Erythroblast (primary cell): ENCODE results near the gene CPNE2.

Source experiments
- GATA1 ChIP-seq: IDR thresholded peaks from 2 replicates; pipeline ENCODE4 v1.6.1; 2011; ENCODE audit warnings: low read depth, mild to moderate bottlenecking, control low read depth, low read length, moderate library complexity
- POLR2A ChIP-seq: IDR thresholded peaks from 2 replicates; pipeline ENCODE4 v1.6.1; 2011; ENCODE audit warnings: mild to moderate bottlenecking, low read length

DNA sequence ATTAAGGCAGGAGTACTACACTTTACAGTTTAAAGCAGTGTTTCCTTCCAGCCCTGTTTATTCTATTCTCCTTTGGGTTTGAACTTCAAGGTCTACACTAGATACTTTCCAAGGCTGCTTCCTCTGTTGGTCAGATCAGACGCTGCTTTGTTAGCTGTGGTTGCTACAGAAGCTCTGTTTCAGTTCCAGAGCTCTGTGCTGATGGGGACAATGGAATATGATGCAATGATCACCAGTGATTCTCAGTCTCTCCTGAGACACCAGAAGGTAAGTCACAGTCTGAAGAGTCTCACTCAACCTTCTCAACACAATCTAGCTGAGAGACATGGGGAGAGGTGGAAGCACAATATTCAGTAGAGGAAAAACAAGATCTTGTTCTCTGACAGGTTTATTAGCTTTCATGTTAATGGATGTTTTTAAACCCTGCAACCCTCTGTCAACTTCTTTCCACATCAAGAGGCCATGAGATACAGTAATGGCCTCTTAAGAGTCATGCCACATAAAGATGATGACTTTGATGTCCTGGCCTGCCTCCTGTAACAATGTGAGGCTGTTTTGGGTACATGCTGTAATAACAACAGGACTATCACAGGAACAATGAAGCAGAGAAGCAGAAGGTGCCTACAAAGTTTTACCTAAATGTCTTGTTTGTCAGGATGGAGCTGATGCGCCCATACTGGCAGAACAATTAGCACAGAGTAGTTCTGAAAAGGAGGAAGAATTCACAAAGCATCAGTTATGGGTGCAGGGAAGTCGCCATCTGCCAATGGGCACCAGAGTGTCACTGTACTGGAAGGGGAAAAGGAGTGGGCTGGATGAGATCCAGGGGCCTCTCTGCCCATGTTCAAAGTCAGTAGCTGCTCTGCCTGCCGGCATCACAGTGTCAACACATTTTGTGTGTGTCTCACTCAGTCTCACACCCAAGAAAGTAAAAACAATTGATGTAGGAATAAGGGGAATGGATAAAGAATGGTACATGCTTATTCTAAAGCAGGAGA lies 60.0 kb downstream of the CPNE2 start:
- TF ChIP-seq POLR2A (no peak), GATA1 (no peak)
